Body of pancreas (tissue), 4 donors: Measurements from ENCODE around the gene PRDM10.

Experiments
- CTCF ChIP-seq, 7 experiments: fragments of 450-650 bp in 4 of 7; fragments of 200-600 bp in 3 of 7; sonication (generic) in 3 of 7; IDR thresholded peaks; one replicate each; pipeline ENCODE4 v1.5.1; 2016 to 2019; ENCODE audit warnings: antibody characterized with exemption in 7 of 7
- POLR2A ChIP-seq, 3 donors: fragments of 450-650 bp; IDR thresholded peaks; one replicate each; pipeline ENCODE4 v1.6.1; 2016; ENCODE audit warnings: antibody characterized with exemption in 3 of 3, mild to moderate bottlenecking in 2 of 3

DNA sequence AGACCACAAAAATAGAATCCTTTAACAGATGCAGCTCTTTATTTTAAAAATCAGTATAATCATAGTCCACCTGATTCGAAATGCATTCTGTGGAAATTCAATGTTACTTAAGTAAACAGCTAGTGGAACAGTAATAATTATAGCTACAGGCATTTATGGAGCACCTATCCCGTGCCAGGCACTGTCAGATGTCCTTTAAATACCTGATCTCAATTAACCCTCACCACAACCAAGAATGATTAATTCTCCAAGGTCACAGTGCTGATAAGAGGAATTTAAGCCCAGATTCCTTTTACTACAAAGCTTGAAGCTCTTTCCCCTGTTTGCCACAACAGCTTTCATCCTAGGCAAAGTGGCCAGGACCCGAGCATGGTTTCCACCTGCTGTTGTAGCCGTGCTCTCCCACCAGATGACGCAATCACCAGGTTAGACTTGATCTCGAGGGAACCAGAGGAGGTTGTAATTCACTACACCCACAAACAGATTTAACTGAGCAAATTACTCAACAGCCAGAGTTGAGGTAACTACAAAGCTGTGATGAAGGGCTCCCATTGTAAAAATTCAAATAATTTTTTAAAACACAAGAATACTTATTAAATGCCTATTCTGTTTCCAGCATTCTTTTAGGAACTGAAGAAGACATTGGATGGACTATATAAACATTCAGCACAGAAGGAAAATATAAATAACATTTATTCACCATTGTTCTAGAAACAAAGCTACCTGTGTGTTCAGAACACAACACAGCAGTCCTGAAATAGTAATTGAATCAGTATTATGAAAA is 10.3 kb downstream of the PRDM10 start:
- TF ChIP-seq CTCF (IDR thresholded peaks at IDR 0.05) (peak; percentile 24 to 68 (median 60)), POLR2A (IDR thresholded peaks at IDR 0.05) (peak in 2 of 3 donors; percentile 27 to 34)
